Thoracic aorta (tissue), 2 donors: ENCODE results near the gene IRX3. TPM values are rescaled to one million over a fixed set of nuclear protein-coding genes. Genes with fewer than 3 reads are reported as not detected.
A peak's percentile ranks its signal among the peaks of the same experiment; 100 is the strongest.

Experiments used
- ATAC-seq: fragments of 150-250 bp; one replicate; pipeline ENCODE4 v1.8.0; 2017; ENCODE audit warnings: low read depth; ENCODE audit not compliant: insufficient number of reproducible peaks, low FRiP score
- DNase-seq: peaks from one replicate; pipeline ENCODE4 v3.0.0-alpha.2; 2020; ENCODE audit warnings: low spot score
- H3K27ac ChIP-seq, 2 donors: fragments of 200-600 bp; sonication (generic); 1 replicate in 1 of 2; 2 replicates in 1 of 2; pipeline ENCODE4 v1.5.1; 2016; ENCODE audit warnings: mild to moderate bottlenecking in 2 of 2, moderate library complexity in 2 of 2
- H3K27me3 ChIP-seq: fragments of 200-600 bp; sonication (generic); replicated peaks from 2 replicates; pipeline ENCODE4 v1.6.0; 2016; ENCODE audit warnings: mild to moderate bottlenecking; ENCODE audit not compliant: insufficient read depth
- H3K36me3 ChIP-seq: fragments of 200-600 bp; sonication (generic); one replicate; pipeline ENCODE4 v1.5.1; 2016
- H3K4me1 ChIP-seq, 2 donors: fragments of 200-600 bp; sonication (generic); 1 replicate in 1 of 2; 2 replicates in 1 of 2; pipeline versions ENCODE4 v1.5.1 to v1.6.0; 2016; ENCODE audit warnings: low read depth in 2 of 2, mild to moderate bottlenecking in 1 of 2; ENCODE audit not compliant: control insufficient read depth in 1 of 2
- H3K4me3 ChIP-seq: fragments of 200-600 bp; sonication (generic); 2 replicates; pipeline ENCODE4 v1.5.1; 2016; ENCODE audit warnings: mild to moderate bottlenecking
- H3K9me3 ChIP-seq: fragments of 200-600 bp; sonication (generic); 2 replicates; pipeline ENCODE4 v1.5.1; 2016
- total RNA-seq, 2 donors: library from RNA; depleted of rRNA; stranded (reverse); fragments of >200 nt; gene quantifications; one replicate each; pipeline versions ENCODE4 v1.1.0 to v1.2.3, GENCODE V29; 2016
- TF ChIP-seq, protein P1 (sequence below): fragments of 200-600 bp; sonication (generic); IDR thresholded peaks from one replicate; pipeline ENCODE4 v1.5.1; 2019; ENCODE audit warnings: antibody characterized with exemption

Gene IRX3
- total RNA-seq, 2 donors from 2014 or later: 0.95 to 2.0 TPM

GRCh38 chr16:54241525-54241924 lies 45.1 kb downstream of the IRX3 start:
- H3K9me3 ChIP-seq: no peaks in the 10 kb centered on the region
- no peak overlapping the region for H3K27ac ChIP-seq
- ATAC-seq: no peak
- H3K4me3 ChIP-seq: no peak overlapping the region
- peaks cover 0 to 20% of the 10 kb centered on the region in 2 donors for H3K4me1 ChIP-seq
- DNase-seq: no peak
- no peaks in the 10 kb centered on the region for H3K36me3 ChIP-seq
- TF ChIP-seq, protein P1, sequence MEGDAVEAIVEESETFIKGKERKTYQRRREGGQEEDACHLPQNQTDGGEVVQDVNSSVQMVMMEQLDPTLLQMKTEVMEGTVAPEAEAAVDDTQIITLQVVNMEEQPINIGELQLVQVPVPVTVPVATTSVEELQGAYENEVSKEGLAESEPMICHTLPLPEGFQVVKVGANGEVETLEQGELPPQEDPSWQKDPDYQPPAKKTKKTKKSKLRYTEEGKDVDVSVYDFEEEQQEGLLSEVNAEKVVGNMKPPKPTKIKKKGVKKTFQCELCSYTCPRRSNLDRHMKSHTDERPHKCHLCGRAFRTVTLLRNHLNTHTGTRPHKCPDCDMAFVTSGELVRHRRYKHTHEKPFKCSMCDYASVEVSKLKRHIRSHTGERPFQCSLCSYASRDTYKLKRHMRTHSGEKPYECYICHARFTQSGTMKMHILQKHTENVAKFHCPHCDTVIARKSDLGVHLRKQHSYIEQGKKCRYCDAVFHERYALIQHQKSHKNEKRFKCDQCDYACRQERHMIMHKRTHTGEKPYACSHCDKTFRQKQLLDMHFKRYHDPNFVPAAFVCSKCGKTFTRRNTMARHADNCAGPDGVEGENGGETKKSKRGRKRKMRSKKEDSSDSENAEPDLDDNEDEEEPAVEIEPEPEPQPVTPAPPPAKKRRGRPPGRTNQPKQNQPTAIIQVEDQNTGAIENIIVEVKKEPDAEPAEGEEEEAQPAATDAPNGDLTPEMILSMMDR: no peak
- no peaks in the 10 kb centered on the region for H3K27me3 ChIP-seq

GRCh38 chr16:54240271-54241129 lies 46.1 kb downstream of the IRX3 start:
- H3K27me3 ChIP-seq: no peaks in the 10 kb centered on the region
- DNase-seq (no peak), ATAC-seq (no peak)
- TF ChIP-seq, protein P1: no peak
- H3K27ac ChIP-seq: peak overlapping the region in 1 of 2 donors; percentile 16
- no peak overlapping the region for H3K4me3 ChIP-seq
- no peaks in the 10 kb centered on the region for H3K9me3 ChIP-seq
- no peaks in the 10 kb centered on the region for H3K36me3 ChIP-seq
- H3K4me1 ChIP-seq: peaks cover 0 to 20% of the 10 kb centered on the region in 2 donors

DNA sequence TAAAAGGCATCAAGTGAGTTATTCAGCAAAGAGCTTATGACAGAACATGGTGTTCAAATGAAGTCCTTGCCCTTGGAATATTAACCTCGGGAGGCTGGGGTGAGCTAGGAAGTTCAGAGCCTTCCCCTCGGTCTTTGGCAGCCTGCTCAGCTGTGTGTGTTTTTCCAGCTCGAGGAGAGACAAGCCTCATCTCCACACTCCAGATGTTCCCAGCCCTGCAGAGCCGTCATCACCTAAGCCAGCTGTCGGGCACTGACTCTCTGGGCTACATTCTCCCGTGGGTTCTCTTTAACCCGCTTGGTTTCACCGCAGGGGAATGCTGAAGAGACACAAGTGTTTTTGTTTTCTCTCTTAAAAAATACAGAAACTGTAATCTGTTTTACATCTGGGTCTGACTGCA lies 47.1 kb downstream of the IRX3 start:
- DNase-seq (no peak), ATAC-seq (no peak)
- Histone ChIP-seq H3K4me1 (peaks cover 0 to 20% of the 10 kb centered on the region in 2 donors), H3K9me3 (no peaks in the 10 kb centered on the region), H3K27me3 (no peaks in the 10 kb centered on the region), H3K4me3 (no peak overlapping the region), H3K36me3 (no peaks in the 10 kb centered on the region), H3K27ac (peak overlapping the region in 1 of 2 donors; percentile 16)
- TF ChIP-seq, protein P1: no peak

GRCh38 chr16:54236773-54237172 lies 49.8 kb downstream of the IRX3 start:
- no peak for ATAC-seq
- Histone ChIP-seq H3K4me1 (peaks cover 0 to 20% of the 10 kb centered on the region in 2 donors), H3K27me3 (no peaks in the 10 kb centered on the region), H3K4me3 (no peak overlapping the region), H3K9me3 (no peaks in the 10 kb centered on the region), H3K36me3 (no peaks in the 10 kb centered on the region), H3K27ac (no peak overlapping the region)
- DNase-seq: no peak
- TF ChIP-seq, protein P1: no peak

- H3K27ac ChIP-seq: no peak overlapping the region
- no peaks in the 10 kb centered on the region for H3K9me3 ChIP-seq
- no peaks in the 10 kb centered on the region for H3K27me3 ChIP-seq
- no peaks in the 10 kb centered on the region for H3K4me1 ChIP-seq
- TF ChIP-seq, protein P1: no peak
- DNase-seq: no peak
- H3K4me3 ChIP-seq: no peak overlapping the region
- H3K36me3 ChIP-seq: no peaks in the 10 kb centered on the region
- ATAC-seq: no peak
These were observed 53.0 kb downstream of the IRX3 start for GRCh38 chr16:54233615-54234014.
